Mesenchymal stem cell (in vitro differentiated cells and primary cell): ENCODE measurements around the gene LPP.

Source experiments
- DNase-seq: peaks from one replicate; pipeline ENCODE4 v3.0.0-alpha.2; 2013
- H2AFZ ChIP-seq: one replicate; pipeline ENCODE4 v1.6.1; 2013; ENCODE audit warnings: low read depth, mild to moderate bottlenecking, control low read depth, inconsistent platforms, low read length, moderate library complexity
- H2AK5ac ChIP-seq: 2 replicates; pipeline ENCODE4 v1.6.1; 2013; ENCODE audit warnings: low read length, moderate library complexity, mild to moderate bottlenecking, inconsistent platforms; ENCODE audit not compliant: severe bottlenecking
- H2BK120ac ChIP-seq: one replicate; pipeline ENCODE4 v1.6.1; 2013; ENCODE audit warnings: low read depth, mild to moderate bottlenecking, inconsistent platforms, low read length, moderate library complexity
- H2BK12ac ChIP-seq, 2 experiments: one replicate each; pipeline ENCODE4 v1.6.1; 2013; ENCODE audit warnings: inconsistent platforms in 2 of 2, low read length in 2 of 2, mild to moderate bottlenecking in 2 of 2, moderate library complexity in 2 of 2, control low read depth in 1 of 2
- H2BK15ac ChIP-seq: one replicate; pipeline ENCODE4 v1.6.1; 2013; ENCODE audit warnings: mild to moderate bottlenecking, low read depth, inconsistent platforms; ENCODE audit not compliant: poor library complexity, severe bottlenecking
- H2BK5ac ChIP-seq: 2 replicates; pipeline ENCODE4 v1.6.1; 2013; ENCODE audit warnings: low read depth, mild to moderate bottlenecking, low read length, control low read depth, inconsistent platforms; ENCODE audit not compliant: poor library complexity, severe bottlenecking
- H3K14ac ChIP-seq, 2 experiments: one replicate each; pipeline ENCODE4 v1.6.1; 2013; ENCODE audit warnings: inconsistent platforms in 2 of 2, low read length in 2 of 2, control low read depth in 1 of 2, mild to moderate bottlenecking in 1 of 2, moderate library complexity in 1 of 2
- H3K18ac ChIP-seq, 2 experiments: one replicate each; pipeline ENCODE4 v1.6.1; 2013; ENCODE audit warnings: inconsistent platforms in 2 of 2, low read length in 2 of 2, control low read depth in 1 of 2, low read depth in 1 of 2, mild to moderate bottlenecking in 1 of 2
- H3K23ac ChIP-seq, 2 experiments: one replicate each; pipeline ENCODE4 v1.6.1; 2013; ENCODE audit warnings: inconsistent platforms in 2 of 2, low read length in 2 of 2, mild to moderate bottlenecking in 2 of 2, moderate library complexity in 2 of 2, control low read depth in 1 of 2
- H3K27ac ChIP-seq: 2 replicates; pipeline ENCODE4 v1.5.1; 2013; ENCODE audit warnings: mild to moderate bottlenecking, moderate library complexity, low read length, control low read depth, inconsistent platforms; ENCODE audit not compliant: poor library complexity, severe bottlenecking
- H3K27me3 ChIP-seq, 2 experiments: 2 replicates each; pipeline versions ENCODE4 v1.6.1 to v1.7.0; 2013; ENCODE audit warnings: low read length in 2 of 2, mild to moderate bottlenecking in 2 of 2, moderate library complexity in 2 of 2, control low read depth in 1 of 2, inconsistent platforms in 1 of 2; ENCODE audit not compliant: control insufficient read depth in 1 of 2, insufficient read depth in 1 of 2
- H3K36me3 ChIP-seq, 2 experiments: 2 replicates each; pipeline versions ENCODE4 v1.6.1 to v1.7.0; 2013; ENCODE audit warnings: low read length in 2 of 2, control low read depth in 1 of 2, inconsistent platforms in 1 of 2, low read depth in 1 of 2, mild to moderate bottlenecking in 1 of 2; ENCODE audit not compliant: insufficient read depth in 2 of 2, control insufficient read depth in 1 of 2
- H3K4ac ChIP-seq, 2 experiments: one replicate each; pipeline ENCODE4 v1.6.1; 2013; ENCODE audit warnings: inconsistent platforms in 2 of 2, low read length in 2 of 2, mild to moderate bottlenecking in 2 of 2, moderate library complexity in 2 of 2, control low read depth in 1 of 2, low read depth in 1 of 2
- H3K4me1 ChIP-seq: 2 replicates; pipeline ENCODE4 v1.6.1; 2013; ENCODE audit warnings: low read depth, low read length, control low read depth; ENCODE audit not compliant: control insufficient read depth, insufficient read depth
- H3K4me2 ChIP-seq: 2 replicates; pipeline ENCODE4 v1.6.1; 2013; ENCODE audit warnings: low read length, mild to moderate bottlenecking, inconsistent platforms; ENCODE audit not compliant: poor library complexity, severe bottlenecking
- H3K4me3 ChIP-seq, 2 experiments: 2 replicates each; pipeline versions ENCODE4 v1.5.1 to v1.7.0; 2013; ENCODE audit warnings: low read length in 2 of 2, mild to moderate bottlenecking in 2 of 2, control low read depth in 1 of 2, low read depth in 1 of 2; ENCODE audit not compliant: insufficient read depth in 1 of 2
- H3K79me1 ChIP-seq: replicated peaks from 2 replicates; pipeline ENCODE4 v1.6.1; 2013; ENCODE audit warnings: mild to moderate bottlenecking, control low read depth, low read length, inconsistent platforms; ENCODE audit not compliant: poor library complexity, severe bottlenecking
- H3K9ac ChIP-seq: 2 replicates; pipeline ENCODE4 v1.7.0; 2013; ENCODE audit warnings: mild to moderate bottlenecking, low read length, moderate library complexity
- H3K9me3 ChIP-seq: 2 replicates; pipeline ENCODE4 v1.7.0; 2013; ENCODE audit warnings: mild to moderate bottlenecking, low read length; ENCODE audit not compliant: control insufficient read depth
- H4K8ac ChIP-seq: one replicate; pipeline ENCODE4 v1.6.1; 2013; ENCODE audit warnings: inconsistent platforms, mild to moderate bottlenecking, low read length, moderate library complexity
- H4K91ac ChIP-seq: one replicate; pipeline ENCODE4 v1.6.1; 2013; ENCODE audit warnings: mild to moderate bottlenecking, low read length, inconsistent platforms
- WGBS: methylation state at CpG from one replicate; pipeline ENCODE4 v1.1.7; 2013; ENCODE audit warnings: mixed read lengths; 5-methylcytosine and 5-hydroxymethylcytosine counted together

The LPP gene

GRCh38 chr3:188518416-188518815 lies 364.5 kb downstream of the LPP start:
- H3K9me3 ChIP-seq, result no peaks in the 10 kb centered on the region
- H3K27me3 ChIP-seq, result no peaks in the 10 kb centered on the region
- no peak overlapping the region for H2BK5ac ChIP-seq
- H4K8ac ChIP-seq, result no peak overlapping the region
- no peak overlapping the region for H3K4me3 ChIP-seq
- H2BK120ac ChIP-seq, result no peak overlapping the region
- no peak overlapping the region for H3K18ac ChIP-seq
- no peak overlapping the region for H4K91ac ChIP-seq
- 100% methylated on average over 1 of the region's 2 CpGs for WGBS
- H2AK5ac ChIP-seq, result no peak overlapping the region
- no peak overlapping the region for H3K23ac ChIP-seq
- peaks cover 17% of the 10 kb centered on the region for H3K79me1 ChIP-seq
- no peak overlapping the region for H3K27ac ChIP-seq
- no peak overlapping the region for H3K4me2 ChIP-seq
- H3K4ac ChIP-seq, result no peak overlapping the region
- DNase-seq, result no peak
- H2BK15ac ChIP-seq, result no peak overlapping the region
- H3K9ac ChIP-seq, result no peak overlapping the region
- H3K4me1 ChIP-seq, result peaks cover 3% of the 10 kb centered on the region
- no peak overlapping the region for H3K14ac ChIP-seq
- no peak overlapping the region for H2BK12ac ChIP-seq
- no peaks in the 10 kb centered on the region for H3K36me3 ChIP-seq
- no peak overlapping the region for H2AFZ ChIP-seq

- Histone ChIP-seq H4K91ac (no peak overlapping the region), H3K27me3 (no peaks in the 10 kb centered on the region), H3K36me3 (peaks cover 0 to 2% of the 10 kb centered on the region in 2 experiments), H3K9ac (no peak overlapping the region), H2BK12ac (no peak overlapping the region), H3K79me1 (peaks cover 18% of the 10 kb centered on the region), H3K23ac (no peak overlapping the region), H3K14ac (no peak overlapping the region), H3K9me3 (no peaks in the 10 kb centered on the region), H3K4me1 (peaks cover 4% of the 10 kb centered on the region), H2BK5ac (no peak overlapping the region), H2AFZ (no peak overlapping the region), H2AK5ac (no peak overlapping the region), H3K27ac (no peak overlapping the region), H3K18ac (no peak overlapping the region), H4K8ac (no peak overlapping the region), H2BK120ac (no peak overlapping the region), H3K4ac (no peak overlapping the region), H2BK15ac (no peak overlapping the region), H3K4me3 (no peak overlapping the region), H3K4me2 (no peak overlapping the region)
- WGBS, result 99% methylated on average over 5 of the region's 6 CpGs
- no peak for DNase-seq
Measured at GRCh38 chr3:188518835-188519452, 365.0 kb downstream of the LPP start.

- no peaks in the 10 kb centered on the region for H3K9me3 ChIP-seq
- no peak overlapping the region for H3K9ac ChIP-seq
- no peak overlapping the region for H4K91ac ChIP-seq
- no peak overlapping the region for H3K18ac ChIP-seq
- no peak overlapping the region for H3K4me2 ChIP-seq
- H3K4me1 ChIP-seq, result peaks cover 7% of the 10 kb centered on the region
- no peak overlapping the region for H2AK5ac ChIP-seq
- H3K79me1 ChIP-seq, result peaks cover 10% of the 10 kb centered on the region
- H2BK15ac ChIP-seq, result no peak overlapping the region
- H3K27ac ChIP-seq, result no peak overlapping the region
- no peak overlapping the region for H3K23ac ChIP-seq
- no peak overlapping the region for H2BK5ac ChIP-seq
- no peak overlapping the region for H4K8ac ChIP-seq
- H3K4me3 ChIP-seq, result no peak overlapping the region
- H2BK120ac ChIP-seq, result no peak overlapping the region
- H3K4ac ChIP-seq, result no peak overlapping the region
- H2BK12ac ChIP-seq, result no peak overlapping the region
- DNase-seq, result no peak
- no peaks in the 10 kb centered on the region for H3K27me3 ChIP-seq
- no peak overlapping the region for H2AFZ ChIP-seq
- peaks cover 0 to 13% of the 10 kb centered on the region in 2 experiments for H3K36me3 ChIP-seq
- 97% methylated on average over 3 of the region's 4 CpGs for WGBS
- no peak overlapping the region for H3K14ac ChIP-seq
Measured at GRCh38 chr3:188520466-188520865, 366.5 kb downstream of the LPP start.

- Histone ChIP-seq H3K27ac (no peak overlapping the region), H2BK5ac (no peak overlapping the region), H4K91ac (no peak overlapping the region), H3K18ac (no peak overlapping the region), H2BK120ac (no peak overlapping the region), H4K8ac (no peak overlapping the region), H3K23ac (no peak overlapping the region), H2AFZ (no peak overlapping the region), H3K4me2 (no peak overlapping the region), H3K9me3 (no peaks in the 10 kb centered on the region), H3K9ac (no peak overlapping the region), H2BK12ac (no peak overlapping the region), H2AK5ac (no peak overlapping the region), H3K27me3 (no peaks in the 10 kb centered on the region), H3K4ac (no peak overlapping the region), H3K36me3 (peaks cover 0 to 21% of the 10 kb centered on the region in 2 experiments), H2BK15ac (no peak overlapping the region), H3K4me3 (no peak overlapping the region), H3K14ac (no peak overlapping the region), H3K4me1 (peaks cover 7% of the 10 kb centered on the region), H3K79me1 (peaks cover 11% of the 10 kb centered on the region)
- 89% methylated on average over 3 of the region's 3 CpGs for WGBS
- no peak for DNase-seq
Measured at GRCh38 chr3:188522115-188522514, 368.2 kb downstream of the LPP start.
